DND-41 (cell line): ENCODE results near the gene TMEM125.

Experiments used
- ATAC-seq: fragments of 200-7000 bp; cut with Tn5 transposase; 3 replicates; pipeline ENCODE4 v1.9.1; 2021; ENCODE audit warnings: low read depth; ENCODE audit not compliant: insufficient read depth
- DNase-seq: peaks from one replicate; pipeline ENCODE4 v3.0.0-alpha.2; 2020
- H2AFZ ChIP-seq: 2 replicates; pipeline ENCODE4 v1.6.0; 2012; ENCODE audit warnings: low read depth, low read length
- H3K27ac ChIP-seq: 2 replicates; pipeline ENCODE4 v1.5.1; 2012; ENCODE audit warnings: low read length, inconsistent platforms
- H3K27me3 ChIP-seq: fragments of 200-600 bp; sonication (generic); 2 replicates; pipeline ENCODE4 v1.6.0; 2012; ENCODE audit warnings: low read length, mild to moderate bottlenecking, inconsistent platforms; ENCODE audit not compliant: insufficient read depth, poor library complexity
- H3K36me3 ChIP-seq: 2 replicates; pipeline ENCODE4 v1.5.1; 2012; ENCODE audit warnings: low read length, inconsistent platforms; ENCODE audit not compliant: insufficient read depth
- H3K4me1 ChIP-seq: 2 replicates; pipeline ENCODE4 v1.5.1; 2012; ENCODE audit warnings: mild to moderate bottlenecking, low read length; ENCODE audit not compliant: insufficient read depth
- H3K4me2 ChIP-seq: 2 replicates; pipeline ENCODE4 v1.6.0; 2012; ENCODE audit warnings: mild to moderate bottlenecking, moderate library complexity, low read length, inconsistent platforms; ENCODE audit not compliant: insufficient read depth
- H3K4me3 ChIP-seq, 2 experiments: fragments of 200-600 bp in 1 of 2; shearing (Covaris generic) in 1 of 2; 2 replicates each; pipeline ENCODE4 v1.5.1; 2012 to 2016; ENCODE audit warnings: inconsistent platforms in 2 of 2, low read length in 2 of 2, mild to moderate bottlenecking in 2 of 2, low read depth in 1 of 2, moderate library complexity in 1 of 2
- H3K79me2 ChIP-seq: 2 replicates; pipeline ENCODE4 v1.6.0; 2012; ENCODE audit warnings: low read length, inconsistent platforms; ENCODE audit not compliant: insufficient read depth
- H3K9ac ChIP-seq: 2 replicates; pipeline ENCODE4 v1.6.0; 2012; ENCODE audit warnings: low read depth, mild to moderate bottlenecking, inconsistent platforms, low read length, moderate library complexity
- H3K9me3 ChIP-seq: 2 replicates; pipeline ENCODE4 v1.5.1; 2012; ENCODE audit warnings: low read length, moderate library complexity, mild to moderate bottlenecking, inconsistent platforms; ENCODE audit not compliant: insufficient read depth, severe bottlenecking
- H4K20me1 ChIP-seq: 2 replicates; pipeline ENCODE4 v1.6.0; 2012; ENCODE audit warnings: low read length; ENCODE audit not compliant: insufficient read depth
- EZH2 ChIP-seq: IDR thresholded peaks from 3 replicates; pipeline ENCODE4 v1.6.1; 2012; ENCODE audit warnings: borderline replicate concordance, low read depth, mild to moderate bottlenecking, moderate library complexity, low read length, inconsistent platforms; ENCODE audit not compliant: severe bottlenecking
- TF ChIP-seq, protein P1 (sequence below): IDR thresholded peaks from 2 replicates; pipeline ENCODE4 v1.5.1; 2012; ENCODE audit warnings: borderline replicate concordance, low read length, moderate library complexity, mild to moderate bottlenecking; ENCODE audit not compliant: poor library complexity, severe bottlenecking; ENCODE audit errors: extremely low read depth

TMEM125 gene

DNA sequence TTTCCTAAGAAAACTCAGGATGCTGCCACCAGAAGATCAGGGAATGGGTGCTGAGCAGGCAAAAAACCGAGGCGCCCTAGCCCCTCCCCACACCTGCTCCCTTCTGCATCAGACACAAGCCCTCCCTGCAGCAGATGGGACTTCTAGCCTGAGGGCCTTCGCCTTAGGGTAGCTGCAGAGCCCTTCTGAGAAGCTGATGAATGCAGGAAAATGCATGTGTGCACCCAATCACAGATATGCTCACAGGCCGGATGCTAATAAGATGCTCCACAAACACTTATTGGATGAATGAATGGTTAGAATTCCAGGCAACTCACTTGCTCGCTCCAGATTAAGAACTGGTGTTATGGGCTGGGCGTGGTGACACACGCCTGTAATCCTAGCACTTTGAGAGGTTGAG lies 22.4 kb downstream of the TMEM125 start:
- Histone ChIP-seq H3K27ac (no peak overlapping the region), H4K20me1 (0 out of 2 replicates have a peak, but pooled peaks cover 2% of the 10 kb centered on the region), H3K27me3 (no peaks in the 10 kb centered on the region), H3K9ac (no peak overlapping the region), H2AFZ (no peak overlapping the region), H3K4me3 (no peak overlapping the region), H3K36me3 (no peaks in the 10 kb centered on the region), H3K9me3 (no peaks in the 10 kb centered on the region), H3K4me1 (no peaks in the 10 kb centered on the region), H3K79me2 (no peaks in the 10 kb centered on the region), H3K4me2 (no peak overlapping the region)
- TF ChIP-seq EZH2, result no peak
- TF ChIP-seq, protein P1, sequence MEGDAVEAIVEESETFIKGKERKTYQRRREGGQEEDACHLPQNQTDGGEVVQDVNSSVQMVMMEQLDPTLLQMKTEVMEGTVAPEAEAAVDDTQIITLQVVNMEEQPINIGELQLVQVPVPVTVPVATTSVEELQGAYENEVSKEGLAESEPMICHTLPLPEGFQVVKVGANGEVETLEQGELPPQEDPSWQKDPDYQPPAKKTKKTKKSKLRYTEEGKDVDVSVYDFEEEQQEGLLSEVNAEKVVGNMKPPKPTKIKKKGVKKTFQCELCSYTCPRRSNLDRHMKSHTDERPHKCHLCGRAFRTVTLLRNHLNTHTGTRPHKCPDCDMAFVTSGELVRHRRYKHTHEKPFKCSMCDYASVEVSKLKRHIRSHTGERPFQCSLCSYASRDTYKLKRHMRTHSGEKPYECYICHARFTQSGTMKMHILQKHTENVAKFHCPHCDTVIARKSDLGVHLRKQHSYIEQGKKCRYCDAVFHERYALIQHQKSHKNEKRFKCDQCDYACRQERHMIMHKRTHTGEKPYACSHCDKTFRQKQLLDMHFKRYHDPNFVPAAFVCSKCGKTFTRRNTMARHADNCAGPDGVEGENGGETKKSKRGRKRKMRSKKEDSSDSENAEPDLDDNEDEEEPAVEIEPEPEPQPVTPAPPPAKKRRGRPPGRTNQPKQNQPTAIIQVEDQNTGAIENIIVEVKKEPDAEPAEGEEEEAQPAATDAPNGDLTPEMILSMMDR, result no peak
- DNase-seq (no peak), ATAC-seq (no peak)

GRCh38 chr1:43292679-43293078 lies 22.9 kb downstream of the TMEM125 start:
- Histone ChIP-seq H2AFZ (no peak overlapping the region), H3K4me1 (no peaks in the 10 kb centered on the region), H3K27me3 (no peaks in the 10 kb centered on the region), H3K4me3 (no peak overlapping the region), H3K27ac (no peak overlapping the region), H4K20me1 (0 out of 2 replicates have a peak, but pooled peaks cover 2% of the 10 kb centered on the region), H3K9ac (no peak overlapping the region), H3K36me3 (no peaks in the 10 kb centered on the region), H3K9me3 (no peaks in the 10 kb centered on the region), H3K79me2 (no peaks in the 10 kb centered on the region), H3K4me2 (no peak overlapping the region)
- TF ChIP-seq, protein P1, result no peak
- no peak for TF ChIP-seq EZH2
- ATAC-seq (no peak), DNase-seq (no peak)

- Histone ChIP-seq H3K4me2 (no peak overlapping the region), H3K9ac (no peak overlapping the region), H3K9me3 (no peaks in the 10 kb centered on the region), H3K27me3 (no peaks in the 10 kb centered on the region), H3K4me1 (no peaks in the 10 kb centered on the region), H2AFZ (no peak overlapping the region), H3K4me3 (no peak overlapping the region), H4K20me1 (0 out of 2 replicates have a peak, but pooled peaks cover 2% of the 10 kb centered on the region), H3K36me3 (no peaks in the 10 kb centered on the region), H3K27ac (no peak overlapping the region), H3K79me2 (no peaks in the 10 kb centered on the region)
- no peak for TF ChIP-seq EZH2
- TF ChIP-seq, protein P1, result no peak
- no peak for ATAC-seq
- no peak for DNase-seq
Observed at GRCh38 chr1:43293176-43293575, 23.4 kb downstream of the TMEM125 start.
